D721Med (cell line): ENCODE measurements around the gene AP2S1.

Experiments used
- DNase-seq: peaks from one replicate; pipeline ENCODE4 v3.0.0; 2011; ENCODE audit warnings: low spot score; ENCODE audit not compliant: insufficient read length
- FAIRE-seq: peaks from 2 replicates; lab custom pipeline; 2011; peaks lifted over from hg19 to GRCh38; lab: Jason Lieb, UNC
- CTCF ChIP-seq: IDR thresholded peaks from 2 replicates; pipeline ENCODE4 v1.5.1; 2012; ENCODE audit warnings: mild to moderate bottlenecking, control low read depth; ENCODE audit not compliant: insufficient read depth; ENCODE audit errors: missing control alignments

AP2S1 gene

GRCh38 chr19:46797881-46798280 is 52.8 kb downstream of the AP2S1 start:
- no peak for DNase-seq
- no peak for FAIRE-seq
- TF ChIP-seq CTCF: no peak

- TF ChIP-seq CTCF: no peak
- no peak for FAIRE-seq
- no peak for DNase-seq
Measured at GRCh38 chr19:46791944-46792343, 58.7 kb downstream of the AP2S1 start.

- FAIRE-seq: no peak
- no peak for DNase-seq
- no peak for TF ChIP-seq CTCF
Measured at GRCh38 chr19:46789371-46789770, 61.3 kb downstream of the AP2S1 start.

- TF ChIP-seq CTCF: no peak
- no peak for FAIRE-seq
- DNase-seq: no peak
Measured at GRCh38 chr19:46788968-46789338, 61.7 kb downstream of the AP2S1 start.

DNA sequence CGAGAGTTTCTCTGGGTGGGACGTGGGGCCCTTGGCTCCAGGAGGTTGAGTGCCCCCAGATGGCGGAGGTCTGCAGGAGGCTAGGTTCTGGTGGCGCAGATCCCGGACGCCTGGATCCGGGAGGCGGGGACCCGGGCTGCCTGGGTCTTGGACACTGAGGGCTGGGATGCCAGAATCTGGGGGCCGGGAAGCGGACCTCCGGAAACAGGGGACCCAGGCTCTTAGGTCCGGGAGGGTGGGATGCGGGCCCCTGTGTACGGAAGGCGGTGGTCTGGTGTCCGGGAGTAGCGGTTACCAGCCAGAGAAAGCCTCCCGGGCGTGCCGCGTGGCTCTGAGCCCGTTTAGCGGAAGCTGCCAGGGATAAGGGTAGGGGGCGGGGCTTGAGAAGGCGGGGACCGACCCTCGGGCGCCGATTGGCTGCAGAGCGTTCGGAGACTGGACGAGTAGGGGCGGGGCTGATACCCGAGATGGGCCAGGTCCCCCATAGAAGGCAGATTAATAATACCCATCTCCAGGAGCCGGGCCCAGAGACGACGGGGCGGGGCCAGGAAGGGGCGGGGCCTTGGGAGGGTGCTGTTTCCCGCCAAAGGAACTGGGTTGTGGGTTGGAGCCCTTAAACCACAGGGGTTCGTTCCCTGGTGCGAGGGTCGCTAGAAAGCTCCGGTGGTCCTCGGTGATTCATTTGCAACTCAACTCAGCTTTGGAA is 62.2 kb downstream of the AP2S1 start, which contains the start of gene SLC1A5:
TSS of gene SLC1A5 (minus strand) at position 333 of the 706 bp plus-strand sequence. CDS start 629 bp downstream, outside the sequence.
- no peak for TF ChIP-seq CTCF
- FAIRE-seq (no peak), DNase-seq (peak; percentile 97)
